NCI-H2227 (cell line): ENCODE results near the gene L3MBTL4.

Experiments
- DNase-seq: peaks from one replicate; lab custom pipeline; 2025; ENCODE audit not compliant: unreplicated experiment; lab: John Stamatoyannopoulos, UW

L3MBTL4 gene

DNA sequence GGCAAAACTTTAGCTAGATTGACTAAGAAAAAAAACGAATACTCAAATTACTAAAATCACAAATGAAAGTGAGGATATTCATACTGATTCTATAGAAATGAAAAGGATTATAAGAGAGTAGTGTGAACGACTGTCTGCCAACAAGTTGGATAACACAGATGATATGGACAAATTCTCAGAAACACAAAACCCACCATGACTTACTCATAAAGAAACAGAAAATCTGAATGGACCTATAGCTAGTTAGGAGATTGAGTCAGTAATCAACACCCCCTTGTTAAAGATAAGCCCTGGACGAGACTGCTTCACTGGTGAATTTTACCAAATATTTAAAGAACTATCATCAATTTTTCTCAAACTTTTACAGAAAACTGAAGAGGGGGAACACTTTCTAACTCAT, 410.6 kb downstream of the L3MBTL4 start:
- no peak for DNase-seq

DNA sequence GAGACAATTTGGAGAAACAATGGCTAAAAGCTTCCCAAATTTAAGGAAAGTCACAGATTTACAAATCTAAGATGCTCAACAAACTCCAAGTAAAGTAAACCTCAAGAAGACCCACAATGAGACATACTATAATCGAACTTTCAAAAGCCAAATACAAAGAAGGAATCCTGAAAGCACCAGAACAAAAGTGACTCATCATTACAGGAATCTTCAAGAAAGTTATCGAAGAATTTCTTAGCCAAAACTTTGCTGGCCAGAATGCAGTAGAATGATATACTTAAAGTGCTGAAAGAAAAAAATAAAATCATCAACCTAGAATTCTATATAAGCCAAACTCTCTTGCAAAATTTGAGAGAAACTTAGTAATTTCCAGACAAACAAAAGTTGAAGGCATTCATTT, 412.8 kb downstream of the L3MBTL4 start:
- no peak for DNase-seq

DNA sequence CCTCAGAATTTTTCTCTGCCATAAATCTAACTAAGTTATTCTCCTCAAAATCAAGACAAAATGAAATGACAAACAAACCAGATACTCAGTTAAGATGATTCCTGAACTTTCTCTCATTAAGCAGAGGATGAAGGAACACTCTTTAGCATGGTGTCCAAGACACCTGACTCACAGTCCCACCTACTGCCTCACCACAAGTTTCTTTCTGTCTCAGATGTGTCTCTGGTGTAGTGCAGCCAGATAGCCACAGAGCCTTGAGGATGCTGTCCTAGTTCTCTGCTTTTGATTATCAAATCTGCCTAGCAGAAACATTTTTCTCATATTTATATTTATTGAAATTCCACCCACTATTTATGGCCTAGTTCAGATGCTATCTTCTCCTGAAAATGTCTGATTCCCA, 415.8 kb downstream of the L3MBTL4 start:
- DNase-seq: no peak

DNA sequence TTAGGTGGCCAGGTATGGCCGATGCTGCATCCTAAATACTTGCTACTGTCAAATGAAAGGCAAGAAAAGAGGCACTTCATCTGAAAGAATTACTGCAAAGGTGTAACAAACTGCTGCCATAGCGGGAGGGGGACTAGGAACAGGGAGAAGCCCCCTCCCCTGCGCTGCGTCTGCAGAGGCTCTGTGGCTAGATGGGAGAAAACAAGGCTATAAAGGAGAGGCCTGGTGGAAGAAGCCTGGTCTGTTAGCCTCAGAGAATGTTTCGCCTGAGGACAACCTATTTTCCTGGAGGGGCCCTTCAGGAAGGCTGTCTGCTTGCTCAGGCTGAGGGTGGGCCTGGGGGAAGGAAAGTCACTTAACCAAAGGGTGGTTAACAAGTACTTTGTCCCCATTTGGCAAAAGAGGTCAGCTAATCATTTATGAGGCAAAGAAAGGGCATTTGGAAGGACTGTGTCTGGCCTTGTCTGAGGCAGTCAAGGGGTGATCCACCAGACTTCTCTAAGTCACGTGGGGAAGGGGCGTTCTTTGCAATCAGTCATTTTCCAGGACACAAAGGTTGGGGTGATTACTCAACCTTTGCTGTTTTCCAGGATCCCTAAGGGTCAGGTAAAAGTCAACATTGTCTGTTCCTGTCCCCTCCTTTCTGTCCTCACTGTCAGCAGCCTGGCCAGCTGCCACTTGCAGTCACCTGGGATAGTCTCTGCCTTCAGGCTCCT, 416.4 kb downstream of the L3MBTL4 start:
- no peak for DNase-seq

DNA sequence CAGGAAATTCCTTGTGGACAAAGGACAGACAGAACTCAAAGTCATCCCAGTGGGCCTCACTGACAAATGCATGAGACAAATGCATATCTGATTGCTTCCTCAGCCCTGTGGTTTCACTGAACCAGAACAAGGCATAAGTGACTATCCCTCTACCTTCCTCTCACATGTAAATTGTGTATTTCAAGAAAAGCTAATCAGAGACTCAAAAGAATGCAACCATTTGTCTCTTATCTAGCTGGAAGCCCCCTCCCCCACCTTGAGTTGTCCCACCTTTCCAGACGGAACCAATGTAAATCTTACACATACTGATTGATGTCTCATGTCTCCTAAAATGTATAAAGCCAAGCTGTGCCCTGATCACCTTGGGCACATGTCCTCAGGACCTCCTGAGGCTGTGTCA, 417.4 kb downstream of the L3MBTL4 start:
- no peak for DNase-seq

DNA sequence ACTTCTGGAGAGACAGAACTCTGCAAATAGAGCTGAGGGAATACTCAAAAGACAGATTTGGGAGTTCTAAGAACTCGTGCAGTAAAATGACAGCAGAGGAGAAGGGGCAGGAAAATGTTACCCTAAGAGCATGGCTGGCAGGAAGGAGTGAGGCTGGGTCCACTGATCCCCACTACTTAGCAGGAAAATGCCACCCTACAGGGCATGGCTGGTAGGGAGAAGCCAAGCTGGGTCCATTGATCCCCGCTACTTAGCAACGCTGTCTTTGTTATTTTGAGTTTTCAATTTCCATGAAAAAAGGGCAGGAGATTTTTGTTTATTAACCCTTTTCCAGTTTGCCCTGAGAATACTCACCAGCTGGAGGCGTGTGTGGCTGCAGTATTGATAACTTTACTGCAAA, 419.1 kb downstream of the L3MBTL4 start:
- DNase-seq: no peak

DNA sequence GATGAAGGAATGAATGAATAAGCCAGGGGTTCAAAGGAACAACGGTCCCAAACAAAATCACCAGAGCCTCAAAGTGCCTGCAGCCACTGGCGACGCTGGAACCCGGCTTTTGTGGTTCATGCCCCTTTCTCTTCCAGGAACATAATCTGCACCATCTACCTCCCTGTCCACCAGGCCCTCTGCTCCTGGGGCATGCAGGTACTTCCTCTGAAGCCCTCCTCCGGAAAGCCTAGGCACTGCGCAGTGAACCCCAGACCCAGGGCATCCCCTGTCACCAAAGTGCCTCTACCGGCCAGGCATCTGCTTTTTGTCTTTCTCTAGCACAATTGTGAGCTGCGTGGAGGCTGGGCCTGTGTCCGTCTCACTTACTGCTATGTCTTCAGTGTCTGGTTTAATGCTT, 420.8 kb downstream of the L3MBTL4 start:
- DNase-seq: no peak

DNA sequence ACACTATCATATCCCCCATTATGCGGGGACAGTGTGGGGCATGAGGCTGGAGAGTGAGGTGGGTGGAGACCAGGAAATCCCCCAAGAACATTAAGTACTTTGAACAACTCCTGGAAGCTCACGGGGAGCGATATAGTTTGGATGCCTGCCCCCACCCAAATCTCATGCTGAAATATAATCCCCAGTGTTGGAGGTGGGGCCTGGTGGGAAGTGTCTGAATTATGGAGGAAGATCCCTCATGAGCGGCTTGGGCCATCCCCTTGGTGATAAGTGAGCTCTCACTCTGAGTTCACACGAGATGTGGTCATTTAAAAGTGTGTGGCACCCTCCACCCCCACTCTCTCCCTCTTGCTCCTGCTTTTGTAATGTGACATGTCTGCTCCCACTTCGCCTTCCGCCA, 422.3 kb downstream of the L3MBTL4 start:
- no peak for DNase-seq

DNA sequence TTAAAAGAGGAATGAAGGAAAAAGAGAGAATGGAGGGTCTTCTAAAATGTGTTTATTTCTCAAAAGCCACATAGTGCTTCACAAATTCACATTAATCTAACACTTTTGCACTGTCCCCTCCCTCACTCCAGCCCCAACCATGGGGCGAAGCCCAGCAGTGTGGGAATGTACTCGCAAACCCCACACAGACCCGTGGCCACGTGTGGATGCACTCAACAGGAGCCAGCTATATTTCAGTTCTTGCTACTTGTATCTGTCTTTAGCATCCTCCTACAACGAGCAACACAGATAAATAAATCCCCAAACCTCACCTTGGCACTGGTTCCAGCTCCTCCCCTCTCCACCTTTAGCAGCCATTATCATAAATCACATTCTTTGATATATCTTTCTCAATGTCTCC, 427.5 kb downstream of the L3MBTL4 start:
- no peak for DNase-seq

DNA sequence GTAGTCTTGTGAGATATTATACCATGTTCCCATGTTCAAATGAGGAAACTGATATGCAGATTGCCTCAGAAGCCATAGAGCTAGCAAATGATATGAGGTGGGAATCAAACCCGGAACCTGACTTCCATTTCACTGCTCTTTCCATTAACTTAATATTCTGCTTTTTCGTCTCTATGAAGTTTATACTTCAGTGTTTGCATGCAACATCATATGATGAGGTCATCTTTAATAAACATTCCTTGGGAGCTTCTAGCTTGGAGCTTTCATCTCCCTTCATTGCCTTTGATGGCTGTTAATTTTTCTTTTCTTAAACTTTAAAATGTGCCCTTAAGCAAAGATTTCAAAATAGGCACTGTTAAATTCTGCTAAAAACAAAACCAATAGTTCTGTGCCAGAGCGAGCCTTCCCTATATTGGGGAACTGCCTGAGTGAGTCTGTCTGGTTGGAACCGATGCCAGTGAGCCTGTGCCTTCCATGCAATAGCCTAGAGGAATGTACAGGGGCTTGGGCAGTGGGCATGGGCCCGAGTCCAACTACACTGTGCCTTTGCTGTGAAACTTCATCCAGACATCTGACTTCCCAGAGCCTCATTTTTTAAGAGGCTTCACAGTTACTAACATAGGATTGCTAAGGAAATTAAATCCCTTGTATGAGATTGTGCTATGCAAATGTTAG, 428.3 kb downstream of the L3MBTL4 start:
- DNase-seq: no peak

DNA sequence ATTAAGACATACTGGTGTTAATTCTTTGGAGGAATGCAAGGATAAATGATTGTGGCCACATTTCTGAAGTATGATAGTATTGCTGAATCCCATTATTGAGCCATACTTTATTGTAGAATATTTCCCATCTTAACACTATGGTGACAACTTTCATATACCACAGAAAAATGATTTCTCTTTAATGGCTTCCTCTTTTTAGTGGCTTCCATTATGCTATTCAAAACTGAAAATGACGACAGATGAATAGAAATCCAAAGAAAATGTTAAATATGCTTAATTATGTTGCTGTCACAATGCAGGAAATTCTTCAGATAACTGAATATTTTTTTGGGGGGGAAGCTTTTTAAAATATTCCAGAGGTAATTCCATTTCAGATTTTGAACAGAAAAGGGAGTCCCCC, 430.5 kb downstream of the L3MBTL4 start:
- DNase-seq: no peak

DNA sequence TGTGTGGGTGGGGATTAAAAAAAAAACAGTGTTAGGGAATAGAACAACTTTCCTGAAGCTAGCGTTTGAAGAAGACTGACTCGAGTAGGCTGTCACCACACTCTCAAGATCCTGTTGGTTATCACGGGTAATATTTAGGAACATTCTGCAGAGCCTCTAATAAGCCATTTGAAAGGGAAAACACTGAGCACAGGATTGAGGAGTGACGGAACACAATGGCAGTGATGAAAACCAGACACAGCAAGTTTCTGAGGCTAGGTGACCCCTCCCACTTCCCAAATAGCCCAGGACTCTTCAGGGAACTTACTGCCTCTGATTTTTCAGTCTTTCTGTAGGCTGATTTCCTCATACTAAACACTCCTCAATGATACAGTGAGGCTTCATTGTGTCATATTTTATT, 431.2 kb downstream of the L3MBTL4 start:
- DNase-seq: no peak

DNA sequence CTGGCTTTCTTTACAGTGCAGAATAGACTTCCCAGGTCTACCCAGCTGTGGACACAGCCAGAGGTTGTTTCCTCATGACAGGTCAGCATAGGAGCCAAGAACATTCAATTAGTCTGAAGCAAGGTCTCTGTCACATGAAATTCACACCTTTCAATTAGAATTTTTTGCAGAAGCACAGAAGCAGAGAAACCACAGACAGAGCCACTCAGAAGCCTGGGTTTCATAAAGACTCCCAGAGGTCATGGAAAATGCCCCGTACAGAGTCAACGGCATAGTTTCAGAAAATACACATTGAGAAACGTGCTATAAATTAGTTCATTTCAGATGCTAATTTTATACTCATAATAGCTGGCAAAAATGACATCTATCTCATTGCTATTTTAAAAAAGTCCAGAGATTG, 432.4 kb downstream of the L3MBTL4 start:
- DNase-seq: no peak

DNA sequence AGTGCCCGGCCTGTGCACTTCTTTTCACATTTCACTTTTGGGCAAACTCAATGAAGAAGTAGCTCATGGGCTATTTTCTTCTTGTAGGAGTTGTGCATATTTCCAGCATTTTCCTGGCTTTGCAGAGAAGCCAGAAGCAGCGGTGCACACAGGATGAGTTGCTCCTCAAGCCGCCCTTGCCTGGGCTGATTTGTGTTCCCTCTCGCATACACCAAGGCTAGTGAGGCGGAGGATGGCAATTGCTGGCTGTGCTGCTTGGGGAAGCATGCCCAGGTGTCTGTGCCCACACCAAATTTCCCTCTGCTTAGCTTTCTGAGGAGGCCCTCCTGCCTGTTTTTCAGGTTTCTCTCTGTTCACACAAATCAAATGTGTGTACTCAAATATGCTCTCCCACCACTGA, 434.0 kb downstream of the L3MBTL4 start:
- no peak for DNase-seq

DNA sequence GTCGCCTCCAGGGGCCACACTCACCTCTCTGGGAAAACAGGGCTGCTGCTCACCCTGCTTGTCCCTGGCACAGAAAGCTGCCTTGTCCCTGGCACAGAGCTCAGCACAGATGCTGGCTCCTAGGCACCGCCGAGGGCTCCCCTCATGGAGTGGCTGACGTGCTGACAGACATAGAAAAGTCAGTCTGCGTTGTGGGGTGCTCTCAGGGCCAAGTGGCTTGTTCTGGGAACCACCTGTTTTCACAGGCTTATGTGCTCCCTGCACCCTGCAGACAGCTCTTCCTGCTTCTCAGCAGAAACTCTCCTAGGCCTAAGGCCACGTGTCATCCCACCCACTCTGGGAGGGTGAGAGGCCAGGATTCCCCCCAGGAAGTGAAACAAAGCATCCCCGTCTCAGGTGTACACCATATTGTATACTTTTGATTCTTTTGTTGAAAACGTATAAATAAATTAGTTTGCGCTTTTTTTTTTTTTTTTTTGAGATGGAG, 434.7 kb downstream of the L3MBTL4 start:
- no peak for DNase-seq

DNA sequence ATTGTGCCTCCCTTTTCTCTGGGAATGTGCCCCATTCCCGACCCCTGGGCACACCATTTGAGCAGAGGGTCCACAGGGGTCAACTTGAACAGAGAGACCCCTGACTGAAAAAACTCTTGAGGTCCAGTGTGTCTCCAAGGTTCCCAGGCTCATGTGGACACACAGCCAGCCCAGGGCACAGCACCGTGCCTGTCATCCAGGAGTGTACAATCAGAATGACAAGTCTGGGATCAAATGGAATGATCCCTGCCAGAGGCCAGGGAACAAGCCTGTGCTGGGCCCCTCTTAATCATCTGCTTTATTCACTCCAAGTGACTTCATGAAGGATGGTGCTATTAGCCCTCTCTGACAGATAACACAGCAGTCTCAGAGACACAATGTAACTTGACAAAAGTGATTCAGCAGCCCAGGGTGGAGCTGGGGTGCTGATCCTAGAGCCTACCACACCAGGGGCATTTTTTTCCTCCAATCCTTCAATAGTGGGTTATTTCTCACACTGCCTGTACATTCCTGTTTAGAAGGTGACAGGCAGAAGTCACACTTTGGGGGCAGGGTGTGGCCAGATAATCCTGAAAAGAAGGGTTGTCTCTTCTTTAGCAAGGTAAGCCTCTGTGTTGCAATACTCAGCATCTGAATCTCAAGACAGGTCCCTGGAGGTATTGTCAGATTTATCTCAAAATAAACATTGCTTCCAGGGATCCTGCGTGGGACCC, 435.4 kb downstream of the L3MBTL4 start:
- no peak for DNase-seq

DNA sequence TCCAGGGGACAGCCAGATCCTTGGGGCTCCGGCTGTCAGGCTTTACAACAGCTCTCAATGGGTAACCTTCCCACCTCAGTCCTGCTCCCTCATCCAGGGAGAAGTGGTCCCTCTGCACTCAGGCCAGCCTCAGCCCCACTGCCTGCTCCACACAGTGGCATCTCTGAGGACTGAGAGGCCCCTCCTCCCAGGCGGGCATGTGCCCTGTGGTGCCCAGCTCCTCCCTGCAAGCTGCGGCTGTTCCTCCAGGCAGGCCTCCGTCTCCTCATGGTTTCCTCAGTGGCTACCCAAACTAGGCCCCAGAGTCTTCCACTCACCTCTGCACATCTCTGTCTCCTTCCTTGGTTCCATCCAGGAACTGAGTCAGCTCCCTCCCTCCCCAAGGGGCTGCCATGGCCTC, 437.7 kb downstream of the L3MBTL4 start:
- no peak for DNase-seq

DNA sequence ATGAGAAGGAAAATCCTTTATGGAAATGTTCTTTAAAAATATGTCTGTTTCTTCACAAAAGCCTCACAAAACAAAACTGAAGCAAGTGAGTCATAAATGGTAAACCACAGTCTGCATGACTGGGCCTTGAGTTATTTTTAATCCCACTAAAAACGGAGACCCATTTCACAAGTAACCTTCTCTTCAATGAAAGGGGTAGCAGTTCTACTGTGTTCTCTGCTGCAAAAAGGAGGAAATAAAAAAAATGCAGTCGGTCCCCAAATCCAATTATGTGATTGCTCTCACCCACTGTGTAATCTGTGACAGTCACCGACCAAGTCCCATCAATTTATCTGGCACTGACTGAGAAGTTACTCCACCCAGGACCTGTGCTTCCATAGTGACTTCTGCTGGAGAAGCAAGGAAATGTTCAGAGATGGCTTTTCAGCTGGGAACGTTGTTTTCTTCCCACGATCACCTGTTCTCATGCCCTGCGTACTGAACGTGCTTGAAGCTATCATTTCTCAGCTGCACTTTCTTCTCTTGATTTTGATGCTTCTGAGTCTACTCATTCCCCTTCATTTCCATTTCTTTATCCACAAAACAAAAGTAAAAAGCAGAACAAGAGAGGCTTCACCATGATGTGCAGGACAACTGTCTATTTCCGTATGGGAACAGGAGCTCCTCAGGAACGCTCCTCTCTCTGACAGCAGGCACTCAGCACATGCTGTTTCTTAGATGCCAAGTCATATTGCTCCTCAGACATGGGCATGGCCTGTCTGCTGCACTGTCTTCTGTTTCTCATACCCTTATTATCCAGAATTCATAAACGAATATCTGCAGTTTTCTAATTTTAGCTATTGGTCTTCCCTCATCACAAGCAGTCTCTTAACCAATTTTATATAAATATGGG, 439.4 kb downstream of the L3MBTL4 start:
- DNase-seq: no peak

DNA sequence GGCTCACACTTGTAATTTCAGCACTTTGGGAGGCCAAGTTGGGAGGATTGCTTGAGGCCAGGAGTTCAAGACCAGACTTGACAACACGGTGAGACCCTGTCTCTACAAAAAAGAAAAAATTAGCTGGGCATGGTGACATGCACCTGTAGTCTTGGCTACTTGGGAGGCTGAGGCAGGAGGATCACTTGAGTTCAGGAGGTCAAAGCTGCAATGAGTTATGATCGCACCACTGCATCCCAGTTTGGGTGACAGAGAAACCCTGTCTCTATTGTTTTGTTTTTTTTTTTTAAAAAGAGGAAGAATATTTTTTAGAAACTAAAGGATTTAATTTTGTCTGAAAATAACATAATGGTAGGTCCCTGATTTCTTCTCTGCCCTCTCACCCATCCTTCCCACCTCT, 440.0 kb downstream of the L3MBTL4 start:
- no peak for DNase-seq

DNA sequence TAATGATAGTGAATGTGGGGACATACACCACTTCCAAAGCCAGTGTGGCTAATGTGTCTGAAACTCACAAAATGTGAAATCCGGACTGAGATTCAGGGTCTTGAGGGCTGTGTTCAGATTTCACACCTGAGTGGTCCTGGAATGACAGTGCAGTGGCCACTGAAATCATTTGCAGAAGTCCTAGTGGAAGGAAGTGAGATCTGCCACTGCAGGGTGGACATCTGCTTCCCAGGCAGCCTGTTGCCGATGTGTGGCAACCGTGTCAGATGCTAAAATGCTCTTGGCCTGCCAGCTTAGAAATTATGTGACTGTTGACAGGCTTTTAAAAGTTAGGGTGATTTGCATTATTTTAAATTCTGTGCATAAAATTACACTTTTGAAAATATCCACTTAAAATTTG, 441.6 kb downstream of the L3MBTL4 start:
- DNase-seq: no peak

DNA sequence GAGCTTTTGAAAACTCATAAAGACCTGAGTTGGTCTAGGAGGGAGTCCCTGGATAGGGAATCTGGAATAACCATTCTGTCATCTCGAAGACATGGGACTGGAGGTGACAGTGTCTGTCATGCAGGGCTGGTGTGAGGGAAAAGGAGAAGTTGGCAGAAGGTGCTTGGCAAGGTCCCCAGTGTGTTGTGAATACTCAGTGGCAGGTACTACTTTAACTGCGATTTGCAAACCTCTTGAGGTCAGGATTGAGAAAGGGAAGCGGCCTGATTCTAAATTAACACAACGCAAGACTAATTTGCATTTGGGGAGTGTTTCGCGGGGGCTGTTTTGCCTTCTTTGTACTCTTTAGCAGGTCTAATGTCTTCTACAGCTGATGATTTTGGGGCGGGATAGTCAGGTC, 442.4 kb downstream of the L3MBTL4 start:
- no peak for DNase-seq
